Heart left ventricle (tissue), 13 donors: ENCODE measurements around the gene TXNDC16.

ENCODE experiments used
- CTCF ChIP-seq, 12 donors: fragments of 200-600 bp; sonication (generic) in 4 of 12; IDR thresholded peaks; one replicate each; pipeline versions ENCODE4 v1.5.0 to v1.8.0; 2018 to 2022; ENCODE audit warnings: antibody characterized with exemption in 12 of 12, mild to moderate bottlenecking in 5 of 12
- POLR2A ChIP-seq, 2 donors: fragments of 450-650 bp; IDR thresholded peaks; one replicate each; pipeline ENCODE4 v1.6.1; 2017; ENCODE audit warnings: antibody characterized with exemption in 2 of 2, mild to moderate bottlenecking in 2 of 2, moderate library complexity in 2 of 2
- donor health status: ischemic (EF 13 %, LVEDD 7.1; RV severe dilation, severe dysfunction).
- donor health status: DM: no; HTN: yes; CAD: no.
- donor health status: DM: no; HTN: no; CAD: no.
- donor health status: ischemic (EF 25% LVEDD 6.9; RV normal size, moderate dysfunction).
- donor health status: ischemic (EF 25% LVEDD 5.7; RV mildly dilated, moderate dysfunction).
- donor health status: ischemic (EF 35%, LVEDD 5.7; RV mildly dilated, moderate dysfunction).
- donor health status: nonischemic (EF 11% LVEDD 7.7; RV severe dilation, severe dysfunction).
- donor health status: DM: yes; HTN: yes; CAD: no.
- donor health status: PGD.
- donor health status: ischemic (EF 29% LVEDD 5.4; RV normal size, mild dysfunction).
- donor health status: nonischemic (EF 23%, LVEDD 6.1; RV moderate dilation, normal function).

- TF ChIP-seq CTCF (IDR thresholded peaks at IDR 0.05) (no peak), POLR2A (IDR thresholded peaks at IDR 0.05) (no peak)
Measured at GRCh38 chr14:52464175-52464574, 88.1 kb downstream of the TXNDC16 start.
